Measurements from ENCODE around the gene ANXA11.
"Not testable (repeated sequence)": the region's sequence is repeated elsewhere in the genome, so short reads cannot be mapped to it uniquely, and the experiment has no call there.

The ANXA11 gene

GRCh38 chr10:80234331-80235235 lies 29.2 kb upstream of the ANXA11 start:
- POLR2A ChIA-PET; H3K4me3 ChIP-seq (ENCODE audit: low read depth, low read length); DNase-seq (ENCODE audit: low read depth, low spot score); CTCF ChIA-PET: not testable (repeated sequence)

- POLR2A ChIA-PET; H3K4me3 ChIP-seq (ENCODE audit: low read depth, low read length); CTCF ChIA-PET; DNase-seq (ENCODE audit: low read depth, low spot score): not testable (repeated sequence)
Measured at GRCh38 chr10:80233871-80234270, 28.5 kb upstream of the ANXA11 start.

- POLR2A ChIA-PET; H3K4me3 ChIP-seq (ENCODE audit: low read depth, low read length); DNase-seq (ENCODE audit: low read depth, low spot score); CTCF ChIA-PET: not testable (repeated sequence)
Measured at GRCh38 chr10:80226723-80227122, 21.4 kb upstream of the ANXA11 start.

- ChIA-PET CTCF (interaction anchor here (0.6 to 3.3 kb wide), 21 partner anchors 10 to 686 kb away, joined by 3 to 122 read pairs (median 4); no protein-coding TSS in a partner anchor), POLR2A (interaction anchor here (0.7 kb wide), 1 partner anchor 79 kb away, joined by 5 read pairs; no protein-coding TSS in a partner anchor)
- not testable (repeated sequence) for H3K4me3 ChIP-seq (ENCODE audit: low read depth, low read length); DNase-seq (ENCODE audit: low read depth, low spot score)
Measured at GRCh38 chr10:80223031-80223419, 17.7 kb upstream of the ANXA11 start.

- CTCF ChIA-PET; DNase-seq (ENCODE audit: low read depth, low spot score); H3K4me3 ChIP-seq (ENCODE audit: low read depth, low read length); POLR2A ChIA-PET: not testable (repeated sequence)
Measured at GRCh38 chr10:80218878-80219277, 13.5 kb upstream of the ANXA11 start.

- DNase-seq (ENCODE audit: low read depth, low spot score); CTCF ChIA-PET; H3K4me3 ChIP-seq (ENCODE audit: low read depth, low read length); POLR2A ChIA-PET: not testable (repeated sequence)
Measured at GRCh38 chr10:80214368-80214982, 9.1 kb upstream of the ANXA11 start.

GRCh38 chr10:80212535-80213115 lies 7.3 kb upstream of the ANXA11 start:
- H3K4me3 ChIP-seq (ENCODE audit: low read depth, low read length); POLR2A ChIA-PET; DNase-seq (ENCODE audit: low read depth, low spot score): not testable (repeated sequence)
- CTCF ChIA-PET: interaction anchor here (0.9 to 1.3 kb wide), 3 partner anchors 10 to 153 kb away, joined by 3 to 4 read pairs (median 4); no protein-coding TSS in a partner anchor

GRCh38 chr10:80211786-80212185 lies 6.4 kb upstream of the ANXA11 start:
- POLR2A ChIA-PET: no interaction called here
- CTCF ChIA-PET: interaction anchor here (1.0 to 1.3 kb wide), 3 partner anchors 11 to 152 kb away, joined by 3 to 4 read pairs (median 3); no protein-coding TSS in a partner anchor
- no peak for TF ChIP-seq CTCF (IDR thresholded peaks at IDR 0.05; ENCODE audit: insufficient read depth, low read length, missing control alignments)
- no peak for DNase-seq (ENCODE audit: low read depth, low spot score)
- no peak overlapping the region for H3K4me3 ChIP-seq (ENCODE audit: low read depth, low read length)

- H3K4me3 ChIP-seq (ENCODE audit: low read depth, low read length): no peak overlapping the region
- DNase-seq (ENCODE audit: low read depth, low spot score): no peak
- CTCF ChIA-PET: interaction anchor here (0.8 to 1.1 kb wide), 2 partner anchors 50 to 67 kb away, joined by 3 read pairs; no protein-coding TSS in a partner anchor
- TF ChIP-seq CTCF (IDR thresholded peaks at IDR 0.05; ENCODE audit: insufficient read depth, low read length, missing control alignments): no peak
- POLR2A ChIA-PET: no interaction called here
Measured at GRCh38 chr10:80210259-80210658, 4.9 kb upstream of the ANXA11 start.

All from AG04449 (cell line).